ENCODE results near the gene COMT.

DNA sequence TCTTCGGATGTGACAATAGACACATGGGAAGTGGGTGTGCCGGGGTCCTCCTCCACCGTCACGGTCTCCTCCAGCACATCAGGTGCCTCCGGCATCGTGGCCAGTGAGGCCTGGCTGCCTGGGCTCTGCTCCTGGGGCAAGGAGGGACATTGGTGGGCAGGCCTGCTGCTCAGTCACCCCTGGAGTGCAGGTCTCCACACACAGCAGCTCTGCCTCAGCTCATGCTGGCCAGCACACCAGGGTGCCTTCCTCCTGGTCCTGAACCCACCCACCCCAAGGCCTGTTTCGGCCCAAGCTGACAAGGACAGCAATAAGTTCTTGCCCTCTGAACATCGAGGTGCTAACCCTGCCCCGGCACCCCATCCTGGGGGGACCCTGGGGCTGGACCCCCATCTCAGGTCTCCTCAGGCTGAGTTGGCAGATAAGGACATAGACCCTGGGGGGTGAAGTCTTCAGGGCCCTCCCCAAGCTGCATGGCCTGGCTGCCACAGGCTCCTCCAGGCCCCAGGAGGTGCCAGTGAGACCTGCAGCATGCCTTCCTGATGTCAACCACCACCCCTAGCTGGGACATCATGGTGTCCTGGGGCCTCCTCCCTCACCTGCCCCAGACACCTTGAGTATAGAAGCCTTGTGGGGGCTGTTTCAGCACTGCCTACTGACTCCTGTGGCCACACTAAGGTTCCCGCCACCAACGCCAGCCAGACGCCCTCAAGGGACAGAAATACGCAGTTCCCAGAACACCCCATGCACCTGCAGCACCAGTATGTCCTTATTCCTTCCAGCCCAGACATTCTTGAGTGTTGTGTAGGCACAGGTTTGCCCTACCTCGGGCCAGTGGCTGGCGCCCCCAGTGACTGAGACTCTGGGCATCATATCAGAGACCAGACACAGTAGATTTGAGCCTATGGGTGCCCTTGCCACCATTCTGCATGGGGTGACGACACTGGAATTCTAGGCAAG lies 40.7 kb downstream of the COMT start:
- TF ChIP-seq TCF7L2 (IDR thresholded peaks at IDR 0.05; ENCODE audit: borderline replicate concordance, extremely low read depth, insufficient read depth, insufficient read length), result no peak
- TF ChIP-seq SIN3A (IDR thresholded peaks at IDR 0.05; ENCODE audit: low read depth), result no peak
- TF ChIP-seq, protein P1, sequence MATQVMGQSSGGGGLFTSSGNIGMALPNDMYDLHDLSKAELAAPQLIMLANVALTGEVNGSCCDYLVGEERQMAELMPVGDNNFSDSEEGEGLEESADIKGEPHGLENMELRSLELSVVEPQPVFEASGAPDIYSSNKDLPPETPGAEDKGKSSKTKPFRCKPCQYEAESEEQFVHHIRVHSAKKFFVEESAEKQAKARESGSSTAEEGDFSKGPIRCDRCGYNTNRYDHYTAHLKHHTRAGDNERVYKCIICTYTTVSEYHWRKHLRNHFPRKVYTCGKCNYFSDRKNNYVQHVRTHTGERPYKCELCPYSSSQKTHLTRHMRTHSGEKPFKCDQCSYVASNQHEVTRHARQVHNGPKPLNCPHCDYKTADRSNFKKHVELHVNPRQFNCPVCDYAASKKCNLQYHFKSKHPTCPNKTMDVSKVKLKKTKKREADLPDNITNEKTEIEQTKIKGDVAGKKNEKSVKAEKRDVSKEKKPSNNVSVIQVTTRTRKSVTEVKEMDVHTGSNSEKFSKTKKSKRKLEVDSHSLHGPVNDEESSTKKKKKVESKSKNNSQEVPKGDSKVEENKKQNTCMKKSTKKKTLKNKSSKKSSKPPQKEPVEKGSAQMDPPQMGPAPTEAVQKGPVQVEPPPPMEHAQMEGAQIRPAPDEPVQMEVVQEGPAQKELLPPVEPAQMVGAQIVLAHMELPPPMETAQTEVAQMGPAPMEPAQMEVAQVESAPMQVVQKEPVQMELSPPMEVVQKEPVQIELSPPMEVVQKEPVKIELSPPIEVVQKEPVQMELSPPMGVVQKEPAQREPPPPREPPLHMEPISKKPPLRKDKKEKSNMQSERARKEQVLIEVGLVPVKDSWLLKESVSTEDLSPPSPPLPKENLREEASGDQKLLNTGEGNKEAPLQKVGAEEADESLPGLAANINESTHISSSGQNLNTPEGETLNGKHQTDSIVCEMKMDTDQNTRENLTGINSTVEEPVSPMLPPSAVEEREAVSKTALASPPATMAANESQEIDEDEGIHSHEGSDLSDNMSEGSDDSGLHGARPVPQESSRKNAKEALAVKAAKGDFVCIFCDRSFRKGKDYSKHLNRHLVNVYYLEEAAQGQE (IDR thresholded peaks at IDR 0.05; ENCODE audit: low read depth), result no peak
- TF ChIP-seq, protein P2, sequence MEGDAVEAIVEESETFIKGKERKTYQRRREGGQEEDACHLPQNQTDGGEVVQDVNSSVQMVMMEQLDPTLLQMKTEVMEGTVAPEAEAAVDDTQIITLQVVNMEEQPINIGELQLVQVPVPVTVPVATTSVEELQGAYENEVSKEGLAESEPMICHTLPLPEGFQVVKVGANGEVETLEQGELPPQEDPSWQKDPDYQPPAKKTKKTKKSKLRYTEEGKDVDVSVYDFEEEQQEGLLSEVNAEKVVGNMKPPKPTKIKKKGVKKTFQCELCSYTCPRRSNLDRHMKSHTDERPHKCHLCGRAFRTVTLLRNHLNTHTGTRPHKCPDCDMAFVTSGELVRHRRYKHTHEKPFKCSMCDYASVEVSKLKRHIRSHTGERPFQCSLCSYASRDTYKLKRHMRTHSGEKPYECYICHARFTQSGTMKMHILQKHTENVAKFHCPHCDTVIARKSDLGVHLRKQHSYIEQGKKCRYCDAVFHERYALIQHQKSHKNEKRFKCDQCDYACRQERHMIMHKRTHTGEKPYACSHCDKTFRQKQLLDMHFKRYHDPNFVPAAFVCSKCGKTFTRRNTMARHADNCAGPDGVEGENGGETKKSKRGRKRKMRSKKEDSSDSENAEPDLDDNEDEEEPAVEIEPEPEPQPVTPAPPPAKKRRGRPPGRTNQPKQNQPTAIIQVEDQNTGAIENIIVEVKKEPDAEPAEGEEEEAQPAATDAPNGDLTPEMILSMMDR (IDR thresholded peaks at IDR 0.05 in 2 of 3, conservative IDR thresholded peaks at IDR 0.05 in 1 of 3; ENCODE audit: borderline replicate concordance in 1 of 3, insufficient read depth in 1 of 3, low read depth in 2 of 3, low read length in 2 of 3), result no peak
- TF ChIP-seq RAD21 (IDR thresholded peaks at IDR 0.05; ENCODE audit: low read depth), result no peak
- no peak for TF ChIP-seq POLR2A (IDR thresholded peaks at IDR 0.05; ENCODE audit: borderline replicate concordance, extremely low read depth, insufficient read depth, insufficient read length)
- TF ChIP-seq ATF3 (IDR thresholded peaks at IDR 0.05), result no peak
- no peak for TF ChIP-seq JUND (IDR thresholded peaks at IDR 0.05)
